ENCODE data around the gene IL36RN. TPM values are rescaled to one million over a fixed set of nuclear protein-coding genes. Genes with fewer than 3 reads are reported as not detected.

IL36RN gene
- total RNA-seq, 2 experiments from 2014 or later, result not detected

DNA sequence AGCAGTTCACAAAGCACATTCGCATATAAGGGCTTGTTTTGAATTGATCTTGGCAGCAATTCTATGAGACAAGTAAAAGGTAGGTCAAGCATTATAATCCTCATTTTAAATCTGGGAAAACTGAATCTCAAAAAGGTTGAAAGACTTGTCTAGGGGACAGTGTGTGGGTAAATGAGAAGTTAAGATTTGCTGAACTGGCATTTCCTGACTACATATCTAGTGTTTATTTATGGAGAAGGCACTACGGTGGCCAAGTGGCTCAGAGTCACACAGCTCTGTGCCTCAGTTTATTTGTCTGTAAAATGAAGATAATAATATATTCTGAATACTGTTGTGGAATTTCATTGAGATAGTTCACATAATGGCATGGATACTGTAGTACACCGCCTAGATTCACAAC, 52.1 kb downstream of the IL36RN start:
- intact Hi-C loops (cut with micrococcal nuclease; ENCODE audit: unreplicated experiment), result no loop called here
- Histone ChIP-seq H2AFZ (ENCODE audit: low read length) (no peak overlapping the region), H3K9me2 (ENCODE audit: insufficient read depth, low read length) (no peaks in the 10 kb centered on the region), H3K27ac (ENCODE audit: low read depth, low read length, poor library complexity, severe bottlenecking) (no peak overlapping the region), H4K20me1 (ENCODE audit: insufficient read depth, low read length) (no peaks in the 10 kb centered on the region), H3K79me2 (ENCODE audit: insufficient read depth, low read depth, low read length) (no peaks in the 10 kb centered on the region), H3K36me3 (ENCODE audit: insufficient read depth, low read length) (no peaks in the 10 kb centered on the region), H3K4me2 (ENCODE audit: low read length) (no peak overlapping the region), H3K9me3 (ENCODE audit: low read length) (no peaks in the 10 kb centered on the region), H3K4me1 (ENCODE audit: insufficient read depth, low read length, poor library complexity, severe bottlenecking) (peaks cover under 1% of the 10 kb centered on the region), H3K4me3 (ENCODE audit: low read depth, low read length, poor library complexity, severe bottlenecking) (no peak overlapping the region)
- BruUV-seq (replicated peaks), result no TSS peak
- POLR2A ChIA-PET, result no interaction called here
- TF ChIP-seq, protein P1, sequence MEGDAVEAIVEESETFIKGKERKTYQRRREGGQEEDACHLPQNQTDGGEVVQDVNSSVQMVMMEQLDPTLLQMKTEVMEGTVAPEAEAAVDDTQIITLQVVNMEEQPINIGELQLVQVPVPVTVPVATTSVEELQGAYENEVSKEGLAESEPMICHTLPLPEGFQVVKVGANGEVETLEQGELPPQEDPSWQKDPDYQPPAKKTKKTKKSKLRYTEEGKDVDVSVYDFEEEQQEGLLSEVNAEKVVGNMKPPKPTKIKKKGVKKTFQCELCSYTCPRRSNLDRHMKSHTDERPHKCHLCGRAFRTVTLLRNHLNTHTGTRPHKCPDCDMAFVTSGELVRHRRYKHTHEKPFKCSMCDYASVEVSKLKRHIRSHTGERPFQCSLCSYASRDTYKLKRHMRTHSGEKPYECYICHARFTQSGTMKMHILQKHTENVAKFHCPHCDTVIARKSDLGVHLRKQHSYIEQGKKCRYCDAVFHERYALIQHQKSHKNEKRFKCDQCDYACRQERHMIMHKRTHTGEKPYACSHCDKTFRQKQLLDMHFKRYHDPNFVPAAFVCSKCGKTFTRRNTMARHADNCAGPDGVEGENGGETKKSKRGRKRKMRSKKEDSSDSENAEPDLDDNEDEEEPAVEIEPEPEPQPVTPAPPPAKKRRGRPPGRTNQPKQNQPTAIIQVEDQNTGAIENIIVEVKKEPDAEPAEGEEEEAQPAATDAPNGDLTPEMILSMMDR (conservative IDR thresholded peaks at IDR 0.05; ENCODE audit: low read length), result no peak
- no peak for TF ChIP-seq EZH2phosphoT487 (IDR thresholded peaks at IDR 0.05; ENCODE audit: borderline replicate concordance, low read depth, low read length)
- CTCF ChIA-PET (ENCODE audit: unreplicated experiment), result no interaction called here
- no peak for DNase-seq (ENCODE audit: low spot score)

DNA sequence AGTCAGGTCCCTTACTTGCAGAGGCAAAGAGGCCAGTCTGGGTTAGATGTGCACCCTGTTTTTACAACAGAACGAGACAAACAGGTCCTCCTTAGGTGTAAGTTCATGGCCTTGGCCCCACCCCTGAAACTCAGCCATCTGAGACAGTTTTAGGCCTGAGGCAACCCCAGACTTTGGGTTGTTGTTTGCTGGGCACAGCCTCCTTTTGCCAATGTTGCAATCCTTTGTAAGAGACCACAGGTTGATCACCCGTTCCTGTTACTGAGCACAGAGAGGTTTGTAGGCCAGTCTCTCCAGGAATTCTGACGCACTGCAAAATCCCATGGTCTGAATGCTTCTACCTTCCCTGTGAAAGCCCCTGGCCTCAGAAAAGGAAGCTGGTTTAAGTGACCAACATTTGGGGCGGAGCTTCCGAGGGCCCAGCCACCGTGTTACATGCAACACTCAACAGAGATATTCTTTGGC, 52.9 kb downstream of the IL36RN start:
- Histone ChIP-seq H3K36me3 (ENCODE audit: insufficient read depth, low read length) (no peaks in the 10 kb centered on the region), H3K9me2 (ENCODE audit: insufficient read depth, low read length) (no peaks in the 10 kb centered on the region), H3K4me2 (ENCODE audit: low read length) (no peak overlapping the region), H3K27ac (ENCODE audit: low read depth, low read length, poor library complexity, severe bottlenecking) (no peak overlapping the region), H3K79me2 (ENCODE audit: insufficient read depth, low read depth, low read length) (no peaks in the 10 kb centered on the region), H2AFZ (ENCODE audit: low read length) (no peak overlapping the region), H3K4me1 (ENCODE audit: insufficient read depth, low read length, poor library complexity, severe bottlenecking) (peaks cover 5% of the 10 kb centered on the region), H3K9me3 (ENCODE audit: low read length) (no peaks in the 10 kb centered on the region), H3K4me3 (ENCODE audit: low read depth, low read length, poor library complexity, severe bottlenecking) (no peak overlapping the region), H4K20me1 (ENCODE audit: insufficient read depth, low read length) (no peaks in the 10 kb centered on the region)
- POLR2A ChIA-PET, result no interaction called here
- no TSS peak for BruUV-seq (replicated peaks)
- TF ChIP-seq, protein P1 (conservative IDR thresholded peaks at IDR 0.05; ENCODE audit: low read length), result no peak
- TF ChIP-seq EZH2phosphoT487 (IDR thresholded peaks at IDR 0.05; ENCODE audit: borderline replicate concordance, low read depth, low read length), result no peak
- no peak for DNase-seq (ENCODE audit: low spot score)
- CTCF ChIA-PET (ENCODE audit: unreplicated experiment), result no interaction called here
- intact Hi-C loops (cut with micrococcal nuclease; ENCODE audit: unreplicated experiment), result no loop called here

DNA sequence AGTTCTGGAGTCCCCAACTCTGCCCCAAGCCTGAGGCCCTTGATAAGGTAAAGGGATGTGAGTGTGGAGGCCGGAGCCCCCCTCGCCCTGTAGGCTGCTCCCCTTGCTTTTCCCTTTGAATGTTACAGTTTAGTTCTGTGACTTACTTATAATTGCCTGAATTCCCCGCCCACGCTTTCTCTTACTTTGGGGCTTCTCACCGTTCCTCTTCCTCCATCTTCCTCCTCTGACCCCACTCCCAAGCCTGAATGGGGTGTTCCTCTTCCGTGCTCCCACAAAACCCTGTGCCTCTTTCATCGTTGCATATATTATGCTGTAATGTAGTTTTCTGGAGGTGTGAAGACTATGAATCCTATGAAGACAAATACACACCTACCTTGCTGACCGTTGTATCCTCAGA, 53.4 kb downstream of the IL36RN start:
- intact Hi-C loops (cut with micrococcal nuclease; ENCODE audit: unreplicated experiment), result no loop called here
- POLR2A ChIA-PET, result no interaction called here
- no peaks in the 10 kb centered on the region for H3K79me2 ChIP-seq (ENCODE audit: insufficient read depth, low read depth, low read length)

More for the DNA sequence above, 53.4 kb downstream of the IL36RN start:
- Histone ChIP-seq H4K20me1 (ENCODE audit: insufficient read depth, low read length) (no peaks in the 10 kb centered on the region), H3K4me2 (ENCODE audit: low read length) (no peak overlapping the region), H3K9me2 (ENCODE audit: insufficient read depth, low read length) (no peaks in the 10 kb centered on the region), H2AFZ (ENCODE audit: low read length) (no peak overlapping the region), H3K4me1 (ENCODE audit: insufficient read depth, low read length, poor library complexity, severe bottlenecking) (peaks cover 5% of the 10 kb centered on the region), H3K36me3 (ENCODE audit: insufficient read depth, low read length) (no peaks in the 10 kb centered on the region), H3K27ac (ENCODE audit: low read depth, low read length, poor library complexity, severe bottlenecking) (no peak overlapping the region), H3K9me3 (ENCODE audit: low read length) (no peaks in the 10 kb centered on the region), H3K4me3 (ENCODE audit: low read depth, low read length, poor library complexity, severe bottlenecking) (no peak overlapping the region)
- no peak for DNase-seq (ENCODE audit: low spot score)
- CTCF ChIA-PET (ENCODE audit: unreplicated experiment), result no interaction called here
- TF ChIP-seq, protein P1 (conservative IDR thresholded peaks at IDR 0.05; ENCODE audit: low read length), result no peak
- no peak for TF ChIP-seq EZH2phosphoT487 (IDR thresholded peaks at IDR 0.05; ENCODE audit: borderline replicate concordance, low read depth, low read length)
- no TSS peak for BruUV-seq (replicated peaks)

All from OCI-LY7 (cell line).